Stimulated activated naive CD4-positive, alpha-beta T cell treated with Interleukin-2 at 50 U/mL for 16 hours (primary cell): ENCODE results near the gene ARID5B.
A peak's percentile ranks its signal among the peaks of the same experiment; 100 is the strongest.
"Not testable (repeated sequence)": the region's sequence is repeated elsewhere in the genome, so short reads cannot be mapped to it uniquely, and the experiment has no call there.

ENCODE experiments used
- DNase-seq: peaks from one replicate; lab custom pipeline; 2025; lab: John Stamatoyannopoulos, UW

Gene ARID5B, protein sequence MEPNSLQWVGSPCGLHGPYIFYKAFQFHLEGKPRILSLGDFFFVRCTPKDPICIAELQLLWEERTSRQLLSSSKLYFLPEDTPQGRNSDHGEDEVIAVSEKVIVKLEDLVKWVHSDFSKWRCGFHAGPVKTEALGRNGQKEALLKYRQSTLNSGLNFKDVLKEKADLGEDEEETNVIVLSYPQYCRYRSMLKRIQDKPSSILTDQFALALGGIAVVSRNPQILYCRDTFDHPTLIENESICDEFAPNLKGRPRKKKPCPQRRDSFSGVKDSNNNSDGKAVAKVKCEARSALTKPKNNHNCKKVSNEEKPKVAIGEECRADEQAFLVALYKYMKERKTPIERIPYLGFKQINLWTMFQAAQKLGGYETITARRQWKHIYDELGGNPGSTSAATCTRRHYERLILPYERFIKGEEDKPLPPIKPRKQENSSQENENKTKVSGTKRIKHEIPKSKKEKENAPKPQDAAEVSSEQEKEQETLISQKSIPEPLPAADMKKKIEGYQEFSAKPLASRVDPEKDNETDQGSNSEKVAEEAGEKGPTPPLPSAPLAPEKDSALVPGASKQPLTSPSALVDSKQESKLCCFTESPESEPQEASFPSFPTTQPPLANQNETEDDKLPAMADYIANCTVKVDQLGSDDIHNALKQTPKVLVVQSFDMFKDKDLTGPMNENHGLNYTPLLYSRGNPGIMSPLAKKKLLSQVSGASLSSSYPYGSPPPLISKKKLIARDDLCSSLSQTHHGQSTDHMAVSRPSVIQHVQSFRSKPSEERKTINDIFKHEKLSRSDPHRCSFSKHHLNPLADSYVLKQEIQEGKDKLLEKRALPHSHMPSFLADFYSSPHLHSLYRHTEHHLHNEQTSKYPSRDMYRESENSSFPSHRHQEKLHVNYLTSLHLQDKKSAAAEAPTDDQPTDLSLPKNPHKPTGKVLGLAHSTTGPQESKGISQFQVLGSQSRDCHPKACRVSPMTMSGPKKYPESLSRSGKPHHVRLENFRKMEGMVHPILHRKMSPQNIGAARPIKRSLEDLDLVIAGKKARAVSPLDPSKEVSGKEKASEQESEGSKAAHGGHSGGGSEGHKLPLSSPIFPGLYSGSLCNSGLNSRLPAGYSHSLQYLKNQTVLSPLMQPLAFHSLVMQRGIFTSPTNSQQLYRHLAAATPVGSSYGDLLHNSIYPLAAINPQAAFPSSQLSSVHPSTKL

DNA sequence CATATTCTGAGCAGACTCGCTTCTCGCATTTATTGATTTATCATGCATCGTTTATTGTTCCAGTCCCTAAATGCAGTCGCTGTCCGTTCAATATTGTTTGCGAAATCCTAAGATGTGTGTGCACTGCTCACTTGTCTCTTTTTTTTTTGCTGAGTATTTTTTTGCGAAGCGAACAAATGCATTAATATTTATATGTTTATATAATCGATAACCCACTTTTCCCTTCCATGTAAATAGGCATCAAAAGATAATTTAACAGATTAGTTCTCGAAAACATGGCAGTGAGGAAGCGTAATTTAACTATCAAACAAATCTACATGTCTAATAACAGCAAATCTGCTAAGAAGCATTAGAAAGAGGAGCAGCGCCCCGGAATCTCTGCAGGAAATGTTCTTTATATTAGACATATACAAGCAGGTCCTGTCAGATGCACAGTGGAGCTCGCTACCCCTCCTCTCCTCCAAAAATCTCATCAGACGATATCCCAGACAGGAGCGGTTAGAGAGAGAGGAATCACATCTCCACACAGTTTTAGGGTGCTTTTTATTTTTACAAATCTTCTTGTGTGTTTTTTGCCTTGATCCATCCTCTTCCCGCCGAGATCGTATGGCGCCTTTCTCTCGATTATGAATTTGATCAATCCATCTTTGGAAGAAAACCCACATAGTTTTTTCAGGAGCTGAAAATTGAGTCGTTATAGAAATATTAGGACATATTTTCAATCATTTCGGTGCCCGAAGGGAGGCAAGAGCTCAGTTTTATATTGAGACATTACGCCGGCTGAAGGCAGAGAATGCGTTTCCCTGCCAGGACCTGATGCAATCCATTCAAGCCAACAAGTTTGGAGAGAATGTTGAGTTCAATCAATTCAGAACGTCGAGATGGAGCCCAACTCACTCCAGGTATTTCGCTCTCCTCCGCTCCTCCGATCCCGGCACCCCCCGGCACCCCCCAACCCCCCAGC, at the start of gene ARID5B:
TSS of gene ARID5B (plus strand) at position 871 of the 964 bp plus-strand sequence. CDS start at position 882, 11 bp downstream.
- peak; percentile 52 for DNase-seq

DNA sequence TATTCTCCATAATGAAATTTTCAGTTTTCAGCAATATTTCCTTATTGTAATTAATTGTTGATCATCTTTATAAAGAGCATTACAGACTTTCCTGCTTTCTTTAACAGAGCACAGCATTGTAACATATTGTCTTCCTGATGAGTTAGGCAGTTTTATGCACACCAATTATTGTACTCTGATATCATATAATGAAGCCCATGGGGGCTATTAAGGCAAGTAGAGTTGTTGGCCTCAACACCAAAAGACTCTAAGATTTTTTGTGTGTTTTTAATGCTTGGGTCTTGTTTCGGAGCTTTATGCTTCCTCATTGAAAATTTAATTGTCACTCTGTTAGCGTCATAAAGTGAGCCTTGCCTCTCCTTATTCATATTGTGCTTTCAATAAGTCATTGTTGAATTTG, 49.2 kb upstream of the ARID5B start:
- DNase-seq: no peak

DNA sequence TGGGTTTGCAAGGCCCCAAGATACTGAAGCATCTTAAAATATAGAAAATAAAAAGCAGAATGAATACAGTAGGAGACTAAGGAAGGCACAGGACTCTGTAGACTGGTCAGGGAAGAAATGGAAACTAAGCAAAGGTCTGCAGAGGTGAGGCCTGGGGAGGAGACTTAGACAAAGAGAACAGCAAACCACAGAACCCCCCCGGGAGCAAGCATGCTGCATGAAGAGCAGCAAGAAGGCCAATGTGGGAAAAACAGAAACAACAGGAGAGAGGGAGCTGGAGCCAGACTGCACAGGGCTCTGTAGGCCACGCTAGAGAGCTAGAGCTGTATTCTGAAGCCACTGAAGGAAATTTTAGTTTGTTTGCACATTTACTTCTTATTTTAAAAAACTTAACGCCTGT, 45.7 kb upstream of the ARID5B start:
- DNase-seq: no peak

DNA sequence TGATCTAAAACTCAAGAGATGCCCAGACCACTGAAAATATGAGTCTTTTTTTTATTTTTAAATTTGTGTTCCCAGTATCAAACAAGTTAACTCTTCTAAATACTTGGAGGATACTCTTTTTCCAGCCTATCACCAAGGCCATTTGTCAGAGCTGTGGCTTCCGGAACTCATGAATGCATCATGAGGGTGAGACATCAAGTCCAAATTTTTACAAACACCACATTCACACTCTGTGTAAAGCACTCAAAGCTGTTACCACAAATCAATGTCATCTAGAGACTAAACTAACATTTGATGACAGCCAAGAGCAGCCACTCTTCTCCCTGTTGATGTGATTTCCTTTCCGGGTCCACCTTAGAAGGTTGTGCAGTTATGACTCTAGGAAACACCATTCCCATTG, 43.8 kb upstream of the ARID5B start:
- DNase-seq: no peak

DNA sequence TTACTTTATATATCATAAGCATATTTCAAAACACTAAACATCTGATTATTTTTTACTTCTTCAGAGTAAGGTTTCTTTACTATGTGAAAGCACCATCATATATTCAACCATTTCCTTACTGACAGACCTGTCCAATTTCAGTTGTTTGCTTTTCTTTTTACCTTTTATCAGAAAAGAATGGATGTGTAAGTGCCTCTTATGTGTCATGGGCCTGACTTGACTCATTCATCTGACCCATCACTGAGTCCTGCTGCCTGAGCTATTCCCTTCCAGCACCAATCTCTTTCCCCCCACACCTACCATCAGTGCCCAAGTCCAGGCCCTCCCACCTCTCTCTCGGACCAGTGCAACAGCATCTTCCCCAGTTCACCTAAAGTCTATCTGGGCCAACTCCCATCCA, 41.7 kb upstream of the ARID5B start:
- DNase-seq: no peak

DNA sequence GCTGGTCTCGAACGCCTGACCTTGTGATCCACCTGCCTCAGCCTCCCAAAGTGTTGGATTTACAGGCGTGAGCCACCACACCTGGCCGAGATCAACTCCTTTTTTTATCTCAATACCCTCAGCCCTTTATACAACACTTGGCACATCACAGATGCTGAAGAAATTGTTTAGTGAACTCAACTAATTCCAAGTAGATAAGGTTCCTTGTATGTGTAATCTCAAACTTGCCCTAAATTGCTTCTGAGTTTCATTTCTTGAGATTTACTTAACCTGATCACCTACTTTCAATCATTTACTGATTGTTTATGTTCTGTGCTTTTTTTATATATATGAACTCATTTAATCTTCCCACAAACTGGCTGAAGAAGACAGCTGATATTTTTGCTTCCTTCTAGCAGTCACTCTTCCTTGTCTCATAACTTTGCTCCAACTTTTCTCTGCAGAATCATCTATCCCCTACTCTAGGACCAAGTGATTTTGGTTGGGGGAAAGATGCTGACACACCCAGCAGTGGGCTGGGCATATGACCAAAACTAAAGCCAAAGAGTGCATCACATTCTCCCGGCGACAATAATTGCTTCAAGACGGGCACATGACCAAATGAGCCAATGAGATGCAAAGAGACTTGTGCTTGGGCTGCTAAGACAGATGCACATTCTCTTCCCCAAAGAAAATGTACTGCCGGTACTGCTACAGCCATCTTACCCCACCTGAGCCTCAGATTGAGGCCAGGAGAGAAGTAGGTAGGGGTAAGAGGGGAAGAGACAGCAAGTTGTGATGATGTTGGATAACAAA, 40.3 kb upstream of the ARID5B start:
- no peak for DNase-seq

DNA sequence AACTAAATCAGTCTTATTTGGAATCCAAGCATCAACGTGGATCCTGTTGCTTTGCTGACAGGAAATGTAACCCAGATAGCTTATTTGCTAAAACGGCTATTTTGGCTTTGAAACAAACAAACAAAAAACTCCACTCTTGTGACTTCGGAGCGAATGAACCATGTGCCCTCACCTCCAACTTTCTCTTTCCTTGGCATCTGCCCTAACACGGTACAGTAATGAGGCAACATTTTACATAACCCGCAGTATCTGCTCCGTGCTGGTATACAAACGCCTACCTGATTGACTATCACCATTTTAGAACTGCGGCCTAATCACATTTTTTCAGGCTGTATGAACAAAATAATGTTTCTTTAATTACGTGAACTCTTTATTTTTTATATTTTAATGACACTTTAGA, 37.5 kb upstream of the ARID5B start:
- DNase-seq: no peak

DNA sequence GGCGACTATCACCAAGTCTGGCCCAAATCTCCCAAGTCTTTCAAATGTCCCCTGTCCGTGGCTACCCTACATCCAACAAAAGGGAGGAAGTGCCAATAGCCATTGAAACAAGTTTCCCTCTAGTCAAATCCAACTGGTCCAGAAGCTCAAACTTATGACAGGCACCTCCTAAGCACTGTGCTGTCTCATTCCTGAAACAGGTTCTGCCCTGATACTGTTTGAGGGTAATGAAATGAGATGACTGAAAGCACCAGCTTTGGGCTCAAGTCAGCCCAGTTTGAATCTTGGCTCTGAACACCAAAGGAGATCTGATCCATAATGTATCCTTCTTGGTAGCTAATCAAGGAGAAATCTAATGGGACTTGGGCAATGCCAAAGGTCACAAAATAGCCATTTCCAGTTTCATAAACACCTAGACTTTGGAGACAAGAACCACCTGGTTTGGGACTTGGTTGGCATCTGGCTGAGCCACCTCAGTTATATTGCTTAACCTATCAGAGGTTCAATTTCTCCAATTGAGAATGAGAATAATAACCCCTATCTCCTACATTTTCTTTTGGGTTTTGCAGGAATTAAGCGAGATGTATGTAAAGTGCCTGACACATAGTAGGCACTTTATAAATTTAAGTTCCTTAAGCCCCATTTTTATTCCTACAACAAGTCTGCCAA, 34.7 kb upstream of the ARID5B start:
- no peak for DNase-seq

DNA sequence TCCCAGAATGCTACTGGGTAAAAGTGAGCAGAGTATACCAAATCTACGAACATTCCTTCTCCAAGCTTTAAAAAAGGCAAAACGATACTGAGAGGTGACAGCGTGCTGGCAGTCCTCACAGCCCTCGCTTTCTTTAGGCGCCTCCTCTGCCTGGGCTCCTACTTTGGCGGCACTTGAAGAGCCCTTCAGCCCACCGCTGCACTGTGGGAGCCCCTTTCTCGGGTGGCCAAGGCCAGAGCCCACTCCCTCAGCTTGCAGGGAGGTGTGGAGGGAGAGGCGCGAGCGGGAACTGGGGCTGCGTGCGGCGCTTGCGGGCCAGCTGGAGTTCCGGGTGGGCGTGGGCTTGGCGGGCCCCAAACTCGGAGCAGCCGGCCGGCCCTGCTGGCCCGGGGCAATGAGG, 34.1 kb upstream of the ARID5B start:
- not testable (repeated sequence) for DNase-seq

DNA sequence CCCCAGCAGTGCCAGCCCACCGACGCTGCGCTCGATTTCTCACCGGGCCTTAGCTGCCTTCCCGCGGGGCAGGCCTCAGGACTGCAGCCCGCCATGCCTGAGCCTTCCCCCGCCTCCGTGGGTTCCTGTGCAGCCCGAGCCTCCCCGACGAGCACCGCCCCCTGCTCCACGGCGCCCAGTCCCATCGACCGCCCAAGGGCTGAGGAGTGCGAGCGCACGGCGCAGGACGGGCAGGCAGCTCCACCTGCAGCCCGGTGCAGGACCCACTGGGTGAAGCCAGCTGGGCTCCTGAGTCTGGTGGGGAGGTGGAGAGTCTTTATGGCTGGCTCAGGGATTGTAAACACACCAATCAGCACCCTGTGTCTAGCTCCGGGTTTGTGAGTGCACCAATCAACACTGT, 33.7 kb upstream of the ARID5B start:
- DNase-seq: peak; percentile 49

DNA sequence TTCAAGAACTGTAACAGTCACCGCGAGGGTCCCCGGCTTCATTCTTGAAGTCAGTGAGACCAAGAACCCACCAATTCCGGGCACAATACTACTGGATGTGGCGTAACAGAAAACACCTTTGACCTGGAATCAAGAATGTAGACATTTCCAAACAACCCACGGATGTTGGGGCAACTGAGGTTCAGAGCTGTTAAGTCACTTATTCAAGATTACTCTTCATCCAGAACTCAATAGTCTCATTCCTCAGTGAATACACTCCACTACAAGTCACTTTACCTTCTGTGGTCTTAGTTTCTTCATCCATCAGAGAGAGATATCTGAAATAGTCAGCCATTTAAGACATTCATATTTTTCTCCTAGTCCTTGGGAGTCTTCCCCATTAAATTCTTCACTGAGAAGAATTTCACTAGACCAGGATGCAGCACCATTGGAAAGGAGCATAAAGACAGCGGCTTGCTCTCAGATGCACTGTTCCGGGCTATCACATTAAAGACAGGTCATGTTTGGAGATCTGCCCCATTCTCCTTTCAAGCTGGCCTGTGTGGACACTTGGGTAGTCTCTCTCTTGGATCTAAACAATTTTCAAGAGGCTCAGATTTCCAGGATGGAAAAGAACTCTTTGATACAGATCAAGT, 32.3 kb upstream of the ARID5B start:
- no peak for DNase-seq

DNA sequence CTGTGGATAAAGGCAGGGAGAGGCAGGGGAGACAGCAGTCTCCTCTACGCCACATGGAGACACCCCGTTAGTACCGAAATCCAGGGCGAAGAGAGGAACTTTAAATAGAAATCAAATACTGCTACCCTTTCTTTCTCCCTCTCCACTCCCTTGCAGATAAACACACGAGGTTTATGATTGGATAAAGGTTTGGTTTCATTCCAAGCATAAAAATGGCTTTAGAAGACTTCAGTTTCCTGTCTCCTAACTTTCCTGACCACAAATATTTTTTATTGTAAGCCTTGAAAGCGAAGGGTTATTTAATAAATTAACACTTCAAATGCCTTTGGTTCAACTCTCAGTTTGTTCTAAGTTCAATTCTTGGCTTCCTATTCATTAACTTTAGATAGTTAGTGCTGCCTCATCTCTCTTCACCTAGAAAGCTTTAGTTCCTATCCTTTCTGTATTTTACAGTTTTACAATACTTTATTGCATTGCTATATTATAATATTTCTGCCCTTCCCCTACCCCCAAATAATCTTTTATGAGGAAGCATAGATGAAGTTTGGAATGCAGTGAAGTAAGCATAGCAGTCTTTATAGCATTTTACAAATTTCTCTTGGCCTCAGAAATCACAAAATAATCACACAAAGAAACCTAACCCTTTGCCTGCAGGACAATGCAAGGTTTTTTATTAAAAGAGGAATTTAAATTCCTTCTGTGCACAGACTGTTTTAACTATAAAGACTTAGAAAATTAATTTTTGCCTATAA, 31.5 kb upstream of the ARID5B start:
- DNase-seq: no peak

DNA sequence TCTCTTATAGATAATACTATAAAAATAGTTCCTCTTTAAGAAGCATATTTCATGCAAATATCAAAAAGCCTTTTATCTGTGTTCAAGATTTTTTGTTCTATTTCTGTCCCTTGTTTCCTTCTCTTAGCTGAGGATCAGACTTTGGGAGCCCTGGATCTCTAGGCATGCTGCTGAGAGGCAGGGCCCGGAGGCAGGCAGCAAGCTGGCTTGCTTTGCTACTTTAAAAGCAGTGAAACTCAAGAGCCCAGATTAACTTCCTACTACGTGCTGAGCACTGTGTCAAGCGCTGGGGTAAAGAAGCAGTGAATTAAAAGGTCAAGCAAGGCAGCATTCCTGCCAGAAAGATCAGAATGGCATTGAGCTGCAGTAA, 31.0 kb upstream of the ARID5B start:
- DNase-seq: no peak

DNA sequence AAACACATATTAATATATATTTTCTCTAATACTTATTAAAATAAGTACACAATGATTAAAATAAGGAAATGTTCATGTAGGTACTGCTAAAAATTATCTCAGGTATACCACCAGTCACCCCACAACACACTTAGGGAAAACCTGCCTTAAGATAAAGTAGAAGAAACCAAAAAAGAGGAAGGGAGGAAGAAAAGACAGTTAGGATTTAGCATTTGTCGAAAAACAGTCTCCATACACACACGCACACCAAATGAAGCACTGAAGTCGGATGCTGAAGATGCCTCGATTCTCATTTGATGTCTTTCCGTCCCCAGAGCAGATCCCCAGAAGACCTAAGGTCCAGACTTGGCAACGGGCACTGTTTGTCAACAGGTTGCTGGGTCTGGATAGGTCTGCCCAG, 30.0 kb upstream of the ARID5B start:
- DNase-seq: no peak

DNA sequence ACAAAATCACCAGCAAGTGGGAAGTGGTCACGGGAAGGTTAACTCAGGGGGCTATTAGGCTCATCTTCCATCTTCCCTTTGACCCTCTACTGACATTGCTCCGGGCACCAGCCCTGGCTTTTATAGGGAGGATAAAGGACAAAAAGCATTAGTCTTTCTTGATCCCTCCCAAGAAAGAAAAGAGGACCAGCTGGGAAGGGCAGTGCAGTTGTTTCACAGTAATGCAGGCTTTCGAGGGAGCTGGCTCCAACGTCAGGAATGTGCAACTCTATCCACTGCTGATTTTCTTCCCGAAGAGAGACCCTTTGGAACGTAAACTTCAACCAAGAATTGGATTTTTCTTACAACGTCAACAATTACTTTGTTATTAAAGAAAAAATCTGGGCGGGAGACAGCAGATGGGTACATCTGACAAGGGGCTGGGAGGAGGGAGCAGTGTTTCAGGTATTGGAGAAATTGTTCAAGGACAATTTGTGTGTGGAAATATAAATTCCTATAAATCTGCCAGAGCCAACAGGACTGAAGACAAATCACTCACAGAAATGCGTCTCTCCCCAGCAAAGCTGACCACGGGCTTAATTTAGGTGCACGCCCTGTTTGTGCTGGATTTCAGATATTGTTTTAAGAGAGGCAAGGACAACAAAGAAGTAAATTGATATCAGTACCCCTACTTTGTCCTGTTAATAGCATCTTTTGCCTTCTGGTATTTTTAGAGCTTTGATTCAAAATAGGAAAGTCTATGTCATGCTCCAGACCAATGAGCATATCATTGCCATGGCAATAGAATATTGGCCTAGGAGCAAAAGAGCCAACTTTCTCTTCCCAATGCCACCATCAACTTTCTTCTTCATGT, 23.4 kb upstream of the ARID5B start:
- DNase-seq: no peak

DNA sequence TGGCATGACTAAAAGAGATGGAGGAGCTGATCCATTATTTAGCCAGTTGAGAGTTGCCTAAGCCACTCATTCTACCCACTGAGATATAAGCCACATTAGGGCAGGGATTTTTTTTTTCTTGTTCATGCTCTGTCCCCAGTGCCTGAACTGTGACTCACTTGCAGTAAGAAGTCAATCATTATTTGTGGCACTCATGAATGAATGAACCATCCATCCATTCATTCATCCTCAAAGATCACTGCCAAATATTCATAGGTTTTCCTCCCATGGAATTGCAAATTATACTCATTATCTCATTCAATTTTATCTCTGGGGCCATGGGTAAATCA, 22.8 kb upstream of the ARID5B start:
- no peak for DNase-seq

DNA sequence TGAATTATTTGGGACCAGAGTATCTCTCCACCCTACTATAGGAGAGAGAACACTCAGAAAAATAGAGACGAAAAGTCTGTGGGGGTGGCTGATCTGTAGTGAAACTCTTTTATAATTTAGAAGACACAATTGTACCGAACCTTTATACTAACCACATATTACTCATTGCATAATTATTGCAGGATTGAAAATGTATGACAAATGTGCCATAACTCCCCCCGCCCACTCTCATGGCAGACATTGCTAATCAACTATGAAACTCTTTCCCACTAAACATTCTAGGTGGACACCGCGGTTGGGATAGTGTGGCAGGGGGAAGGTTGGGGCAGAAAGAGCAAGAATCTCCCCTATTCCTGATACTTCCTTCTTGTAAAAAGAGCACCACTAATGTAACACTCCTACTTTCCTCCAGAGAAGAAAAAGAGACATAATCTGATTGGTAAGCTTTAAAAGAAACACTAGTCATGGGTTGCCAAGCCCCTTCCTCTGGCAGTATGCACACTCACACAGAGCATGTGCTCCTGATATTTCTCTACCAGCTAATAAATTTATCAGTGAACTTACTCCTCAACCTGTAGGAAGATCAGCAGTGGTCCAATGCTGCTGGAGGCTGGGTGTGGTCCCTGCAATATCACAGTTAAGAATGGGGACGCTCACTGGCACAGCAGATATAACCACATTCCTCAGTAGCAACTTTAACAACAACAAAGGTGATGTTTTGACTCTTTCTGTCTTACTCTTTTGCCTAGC, 18.7 kb upstream of the ARID5B start:
- peak; percentile 70 for DNase-seq
